GM19397 (cell line): ENCODE results near the gene SP140.
"Not testable (repeated sequence)": the region's sequence is repeated elsewhere in the genome, so short reads cannot be mapped to it uniquely, and the experiment has no call there.

ENCODE experiments used
- ATAC-seq: cut with Tn5 transposase; IDR thresholded peaks from one replicate; pipeline ENCODE4 v1.9.1; 2021; ENCODE audit warnings: mild to moderate bottlenecking, moderate library complexity; ENCODE audit not compliant: unreplicated experiment

SP140 gene

DNA sequence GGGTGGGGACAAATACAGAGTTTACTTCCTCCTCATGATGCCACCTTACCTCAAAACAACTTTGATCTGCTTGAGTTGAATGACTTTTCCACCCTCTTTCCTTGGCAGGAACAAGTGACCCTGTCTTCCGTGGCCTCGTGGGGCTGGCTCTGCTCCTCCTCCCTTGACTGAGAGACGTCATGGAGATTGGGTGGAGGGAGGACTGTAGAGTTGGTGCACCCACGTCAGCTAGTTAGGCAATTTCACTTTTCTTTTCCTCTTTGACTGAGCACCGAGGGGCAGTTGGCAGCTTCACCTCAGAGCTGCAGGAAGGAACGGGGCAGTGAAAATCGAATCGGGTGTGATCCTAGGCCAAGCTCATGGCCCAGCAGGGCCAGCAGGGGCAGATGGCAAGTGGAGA is at the start of gene SP140:
SP140 (plus strand) TSS at position 251 of the 400 bp plus-strand sequence; CDS start at position 360, 109 bp downstream.
- peak; percentile 66 for ATAC-seq

DNA sequence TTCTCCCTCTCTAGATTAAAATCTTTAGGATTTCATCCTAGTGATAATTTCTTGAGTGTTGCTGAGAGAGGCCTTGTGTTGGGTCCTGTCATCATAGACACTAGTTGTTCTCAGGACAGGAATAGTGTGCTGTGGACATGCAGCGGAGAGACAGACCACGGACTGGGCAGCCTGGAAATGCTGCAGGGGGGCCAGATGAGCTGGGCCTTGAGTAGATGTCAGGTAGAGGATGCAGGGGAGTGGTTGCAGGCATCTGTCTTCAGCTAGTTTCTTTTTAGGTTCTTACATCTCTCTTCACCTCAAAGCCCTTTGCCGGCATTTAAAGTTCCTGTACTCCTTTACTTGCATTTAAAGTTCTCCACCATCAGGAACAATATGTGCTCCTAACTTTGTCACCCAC is 48.5 kb upstream of the SP140 start:
- no peak for ATAC-seq

DNA sequence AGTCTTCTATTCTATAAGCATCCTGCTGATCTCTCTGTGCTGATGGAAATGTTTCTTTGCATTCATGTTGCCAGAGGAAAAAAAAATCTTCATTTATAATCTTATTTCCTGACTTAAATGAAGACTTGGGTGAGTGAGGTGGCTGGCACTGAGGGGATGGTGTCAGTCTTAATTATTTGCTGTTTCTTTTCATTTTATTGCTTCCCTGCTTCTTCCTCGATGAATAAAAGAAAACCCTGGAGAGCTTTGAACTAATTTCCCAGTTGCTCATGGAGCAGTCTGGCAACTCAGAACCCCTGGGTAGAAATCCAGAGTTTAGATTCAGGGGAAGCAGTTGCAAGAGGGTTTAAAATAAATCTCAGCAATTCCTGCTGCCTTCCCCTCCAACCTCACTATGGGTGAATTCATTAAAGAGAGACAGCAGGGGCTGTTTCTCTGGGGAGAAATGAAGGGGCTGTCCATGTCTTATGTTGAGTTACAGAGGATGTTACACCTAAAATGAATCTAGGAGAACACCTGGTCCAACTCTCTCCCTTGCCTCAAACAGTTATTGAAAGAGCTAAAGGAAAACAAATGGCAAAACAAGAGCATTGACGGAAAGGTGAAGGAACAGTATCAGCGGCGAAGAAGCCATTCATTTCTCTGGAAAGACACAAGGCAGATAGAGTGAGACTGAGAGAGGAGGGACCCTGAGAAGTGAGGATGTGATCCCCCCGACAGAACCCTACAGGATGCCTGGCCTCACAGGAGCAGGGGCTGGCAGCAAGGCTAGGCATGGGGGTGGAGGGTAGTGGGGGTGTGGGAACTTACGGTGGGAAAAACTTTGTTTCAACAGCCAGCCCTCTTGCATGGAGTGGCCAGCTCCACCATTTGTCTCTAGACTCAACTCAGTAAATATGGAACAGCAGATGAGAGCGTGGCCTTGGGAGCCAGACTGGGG is 46.7 kb upstream of the SP140 start:
- no peak for ATAC-seq

DNA sequence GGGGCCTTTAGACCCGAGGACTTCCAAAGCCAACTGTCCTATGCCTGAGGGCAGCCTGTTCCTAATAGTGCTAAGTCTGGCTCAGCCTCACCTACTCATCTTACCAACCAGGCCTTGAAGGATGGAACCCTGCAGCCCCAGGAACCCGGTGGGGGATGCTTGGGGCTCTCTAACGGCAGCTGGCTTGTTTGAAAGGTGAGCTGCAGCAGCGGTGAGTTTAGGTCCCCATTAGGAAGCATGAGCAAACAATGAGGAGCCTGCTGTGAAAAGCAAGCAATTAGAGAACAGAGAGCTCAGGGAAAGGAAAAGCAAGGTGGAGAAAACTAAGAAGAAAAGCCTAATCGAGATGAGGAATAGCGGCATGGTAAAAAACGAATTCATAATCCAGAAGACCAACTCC is 45.6 kb upstream of the SP140 start:
- ATAC-seq: no peak

DNA sequence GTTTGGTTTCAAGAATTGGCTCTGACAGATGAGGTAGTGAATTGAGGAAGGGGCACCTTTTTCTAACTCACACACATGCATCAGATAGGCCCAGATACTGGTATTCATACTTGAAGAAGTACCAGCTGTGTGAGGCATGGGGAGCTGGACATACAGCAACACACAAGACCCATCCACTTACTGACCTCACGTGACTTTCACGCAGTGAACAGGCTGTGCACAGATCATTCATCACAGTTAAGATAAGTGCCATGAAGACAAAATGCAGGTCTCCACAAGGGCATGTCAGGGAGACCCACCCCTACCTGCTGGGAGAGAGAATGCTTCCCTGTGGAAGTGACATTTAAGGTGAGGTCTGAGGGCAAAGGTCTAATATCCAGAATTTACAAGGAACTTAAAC is 44.3 kb upstream of the SP140 start:
- no peak for ATAC-seq

DNA sequence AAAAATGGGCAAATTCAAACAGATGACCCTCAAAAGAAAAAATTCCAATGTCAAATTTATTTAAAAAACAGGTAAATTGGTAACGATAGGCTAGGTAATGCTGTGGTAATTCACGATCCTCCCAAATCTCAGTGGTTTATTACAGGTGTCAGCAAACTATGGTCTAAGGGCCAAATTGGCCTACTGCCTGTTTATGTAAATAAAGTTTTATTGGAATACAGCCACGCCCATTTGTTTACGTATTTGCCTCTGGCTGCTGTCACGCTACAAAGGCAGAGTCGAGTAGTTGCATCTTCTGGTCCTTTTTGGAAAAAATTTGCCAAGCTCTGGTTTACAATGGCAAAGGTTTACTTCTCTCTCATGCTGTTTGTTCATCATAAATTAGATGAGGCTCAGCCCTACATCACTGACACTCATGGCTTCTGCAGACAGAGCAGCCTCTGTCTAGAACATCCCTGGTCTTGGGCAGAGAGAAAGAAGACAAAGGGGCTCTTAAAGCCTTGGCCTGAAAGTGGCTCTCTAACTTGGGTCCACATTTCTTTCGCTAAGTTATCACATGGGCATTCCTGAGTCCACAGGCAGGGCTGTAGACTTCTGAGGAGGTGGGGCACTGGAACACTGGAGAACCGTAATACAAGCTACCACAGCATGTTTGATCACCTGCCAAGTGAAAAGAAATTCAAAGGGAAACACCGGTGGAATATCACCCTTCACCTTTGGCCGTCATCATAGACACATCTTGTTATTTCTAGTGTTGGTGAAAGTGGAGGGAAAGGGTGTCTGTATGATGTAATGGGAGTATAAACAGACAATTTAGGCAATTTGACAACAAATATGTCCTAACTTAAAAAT is 40.6 kb upstream of the SP140 start:
- no peak for ATAC-seq

DNA sequence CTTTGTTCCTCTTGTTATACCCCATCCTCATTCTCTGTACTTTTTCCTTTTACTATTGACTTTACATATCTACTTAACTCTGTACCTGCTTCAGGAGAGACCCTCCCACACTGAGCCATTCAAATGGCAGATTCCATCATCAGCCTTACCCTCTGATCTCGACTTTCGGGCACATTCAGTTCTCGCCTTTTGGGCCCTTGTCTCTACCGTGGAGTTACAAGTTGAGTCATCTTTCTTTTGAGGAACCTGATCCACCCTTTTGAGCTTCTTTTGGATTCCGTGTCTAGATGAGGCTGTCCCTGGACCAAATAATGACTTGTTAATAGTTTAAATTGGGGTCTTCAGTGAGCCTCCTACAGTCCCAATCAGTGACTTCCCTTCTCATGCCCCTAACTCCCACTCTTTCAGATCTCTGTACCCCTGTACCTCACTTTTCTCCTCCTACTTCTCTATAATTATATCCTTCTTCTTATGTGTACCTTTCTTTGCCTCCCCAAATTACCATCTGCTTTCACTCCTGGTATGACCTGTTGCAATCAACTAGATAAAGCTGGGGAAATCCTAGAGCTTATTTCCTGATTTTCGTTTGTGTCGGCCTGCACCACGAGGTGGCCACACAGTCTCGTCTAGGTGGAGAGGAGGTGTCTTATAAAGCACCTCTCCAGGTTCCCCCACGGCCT is 23.0 kb upstream of the SP140 start:
- peak; percentile 48 for ATAC-seq

DNA sequence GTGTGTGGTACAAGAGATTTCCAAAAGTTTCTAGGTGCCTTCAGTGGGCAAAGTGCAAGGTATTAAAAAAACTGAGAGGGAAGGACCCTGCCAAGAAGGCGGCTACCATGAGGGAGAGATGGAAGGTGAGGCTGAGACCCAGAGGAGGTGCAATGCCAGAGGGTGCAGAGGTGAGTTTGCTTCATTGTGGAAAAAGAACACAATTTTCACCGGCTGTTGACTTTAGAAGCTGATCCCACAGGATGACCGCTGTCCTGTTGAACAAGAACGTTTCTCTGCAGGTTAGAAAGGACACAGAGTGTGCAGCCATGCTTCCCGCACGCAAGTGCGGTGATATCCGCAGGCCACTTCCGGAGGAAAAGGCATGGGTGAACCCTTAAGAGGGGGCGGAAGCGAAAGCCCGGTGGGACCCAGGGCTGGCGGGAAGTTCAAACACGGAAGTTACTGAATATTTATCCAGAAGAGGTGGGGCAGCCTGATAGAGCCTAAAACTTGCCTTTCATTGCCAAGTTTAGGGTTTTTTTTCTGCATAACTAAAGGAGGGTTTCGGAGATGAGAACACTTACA is 22.3 kb upstream of the SP140 start:
- peak; percentile 49 for ATAC-seq

DNA sequence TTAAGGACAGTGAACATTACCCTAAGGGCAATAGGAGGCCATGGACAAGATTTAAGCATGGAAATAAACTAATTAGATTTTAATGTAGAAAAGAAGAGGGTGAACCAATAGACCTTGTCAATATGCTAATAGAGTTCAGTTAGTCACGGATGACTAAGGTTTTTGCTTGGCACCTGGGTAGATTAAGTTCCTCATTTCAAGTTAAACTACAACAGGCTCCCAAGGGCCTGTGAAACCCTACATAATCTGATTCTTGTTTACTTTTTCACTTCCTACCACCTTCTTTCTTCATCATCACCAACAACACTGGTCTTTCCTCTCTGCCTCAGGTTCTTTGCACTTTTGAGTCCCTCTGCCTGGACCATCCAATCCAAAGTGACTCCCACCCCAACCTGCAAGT is 20.5 kb upstream of the SP140 start:
- ATAC-seq: peak; percentile 44

DNA sequence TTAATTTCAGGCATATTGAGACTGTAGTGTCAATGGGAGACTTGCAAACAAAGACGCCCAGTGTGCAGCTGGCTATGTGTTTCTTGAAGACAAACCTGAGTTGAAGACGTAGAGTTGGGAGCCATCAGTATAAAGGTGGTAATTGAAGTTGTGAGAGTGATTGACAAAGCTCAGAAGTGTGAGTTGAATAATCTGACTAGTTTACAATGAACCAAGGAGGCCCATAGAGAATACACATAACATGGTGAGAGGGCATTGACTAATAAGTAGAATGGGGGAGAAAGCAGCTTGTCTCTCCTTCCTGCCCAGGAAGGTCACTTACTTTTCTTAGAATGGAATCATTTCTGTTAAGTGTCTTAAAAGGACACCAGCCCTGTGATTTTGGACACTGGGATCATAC is 19.8 kb upstream of the SP140 start:
- no peak for ATAC-seq

DNA sequence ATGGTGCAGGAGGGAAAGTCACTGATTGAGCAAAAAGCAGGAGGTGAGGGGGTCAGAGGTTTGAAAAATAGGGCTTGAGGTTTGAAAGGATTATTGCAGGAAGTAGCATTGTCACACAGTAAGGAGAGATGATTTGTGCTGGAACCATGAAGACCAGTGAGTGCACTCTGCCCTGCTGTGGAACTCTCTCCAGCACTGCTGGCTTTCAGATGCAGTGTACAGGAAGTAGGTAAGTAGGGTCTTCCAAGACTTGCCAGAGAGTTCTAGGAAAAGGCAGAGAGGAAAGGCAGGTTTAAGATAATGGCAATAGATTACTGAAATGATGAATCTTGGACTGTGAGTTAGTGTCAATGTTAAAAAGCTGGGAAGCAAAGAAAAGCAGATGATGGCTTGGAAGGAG is 17.0 kb upstream of the SP140 start:
- ATAC-seq: no peak

DNA sequence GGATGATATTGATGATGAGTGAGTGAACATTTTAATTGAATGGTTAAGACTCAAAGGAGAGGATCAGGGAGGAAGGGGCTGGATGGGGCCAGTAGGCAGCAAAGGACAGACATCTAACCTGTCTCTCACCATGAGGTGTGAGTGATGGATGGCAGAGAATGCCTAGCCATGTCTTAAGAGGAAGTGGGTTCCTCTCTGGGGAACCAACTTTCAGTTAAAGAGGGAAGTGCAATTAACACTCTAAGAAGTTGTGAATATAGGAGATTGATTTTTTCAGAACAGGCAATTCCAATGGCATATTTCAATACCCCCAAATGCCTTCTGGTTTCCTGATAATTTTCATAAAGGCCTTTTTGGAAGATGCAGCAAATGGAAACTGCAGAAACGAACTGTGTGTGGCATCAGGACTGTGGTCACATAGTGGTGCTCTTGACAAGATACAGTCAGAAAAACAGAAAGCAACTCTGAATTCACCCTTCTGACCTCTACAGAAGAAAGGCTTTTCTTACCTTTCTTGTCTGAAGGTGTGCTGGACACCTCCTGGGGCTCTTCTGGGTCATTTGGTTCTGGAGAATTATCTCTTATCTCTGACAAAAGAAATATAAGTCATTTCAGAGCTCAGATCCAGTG is 16.0 kb upstream of the SP140 start:
- peak; percentile 45 for ATAC-seq

DNA sequence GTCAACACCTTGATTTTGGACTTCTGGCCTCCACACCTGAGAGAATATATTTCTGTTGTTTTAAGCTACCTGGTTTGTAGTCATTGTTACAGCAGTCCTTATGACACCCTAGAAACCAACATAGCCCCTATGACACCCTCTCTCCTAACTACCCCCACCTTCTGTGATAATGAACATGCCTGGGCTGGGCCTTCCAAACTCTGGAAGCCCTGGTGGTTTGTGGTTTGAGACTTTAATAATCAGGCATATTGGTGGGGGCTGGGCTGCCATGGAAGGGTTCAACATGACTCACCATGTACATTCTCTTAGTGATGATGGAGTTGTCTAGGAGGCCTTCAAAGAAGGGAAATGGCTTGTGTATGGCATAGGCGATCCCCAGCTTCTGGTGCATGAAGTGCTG is 9.0 kb upstream of the SP140 start:
- no peak for ATAC-seq

DNA sequence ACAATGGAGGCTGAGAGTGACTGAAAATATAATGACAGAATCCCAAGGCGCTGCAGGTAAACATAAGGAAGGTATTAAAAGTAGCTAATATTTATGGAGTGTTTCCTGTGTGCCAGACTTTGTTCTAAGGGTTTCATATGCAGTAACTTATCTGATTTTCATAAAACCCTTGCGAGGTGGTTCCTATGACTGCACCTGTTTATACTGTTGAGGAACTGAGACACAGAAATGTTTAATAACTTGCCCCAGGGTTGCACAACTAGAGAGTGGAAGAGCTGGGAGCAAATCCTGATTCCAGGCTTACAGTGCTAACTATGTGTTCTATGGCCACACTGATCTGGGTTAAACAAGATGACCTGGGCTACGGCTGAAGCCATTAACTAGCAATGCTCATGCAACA is 8.1 kb upstream of the SP140 start:
- no peak for ATAC-seq

DNA sequence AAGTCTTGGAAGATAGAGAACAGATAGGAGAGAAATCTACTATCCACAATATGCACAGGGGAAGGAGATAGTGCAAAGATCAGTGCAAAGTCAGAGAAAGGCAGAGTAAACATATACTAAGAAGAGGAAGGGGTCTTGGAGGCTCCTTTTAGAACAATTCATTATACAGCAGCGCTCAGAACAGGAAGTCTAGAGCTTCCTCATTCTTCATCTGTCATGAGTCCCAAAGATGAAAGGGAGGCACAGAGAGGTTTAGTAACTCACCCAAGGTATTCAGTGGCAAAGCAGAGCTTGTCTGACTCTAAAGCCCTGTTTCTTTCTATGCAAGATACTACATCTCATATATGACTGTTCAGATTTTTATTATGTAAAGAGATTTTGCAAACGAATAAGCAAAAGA is 7.1 kb upstream of the SP140 start:
- no peak for ATAC-seq

DNA sequence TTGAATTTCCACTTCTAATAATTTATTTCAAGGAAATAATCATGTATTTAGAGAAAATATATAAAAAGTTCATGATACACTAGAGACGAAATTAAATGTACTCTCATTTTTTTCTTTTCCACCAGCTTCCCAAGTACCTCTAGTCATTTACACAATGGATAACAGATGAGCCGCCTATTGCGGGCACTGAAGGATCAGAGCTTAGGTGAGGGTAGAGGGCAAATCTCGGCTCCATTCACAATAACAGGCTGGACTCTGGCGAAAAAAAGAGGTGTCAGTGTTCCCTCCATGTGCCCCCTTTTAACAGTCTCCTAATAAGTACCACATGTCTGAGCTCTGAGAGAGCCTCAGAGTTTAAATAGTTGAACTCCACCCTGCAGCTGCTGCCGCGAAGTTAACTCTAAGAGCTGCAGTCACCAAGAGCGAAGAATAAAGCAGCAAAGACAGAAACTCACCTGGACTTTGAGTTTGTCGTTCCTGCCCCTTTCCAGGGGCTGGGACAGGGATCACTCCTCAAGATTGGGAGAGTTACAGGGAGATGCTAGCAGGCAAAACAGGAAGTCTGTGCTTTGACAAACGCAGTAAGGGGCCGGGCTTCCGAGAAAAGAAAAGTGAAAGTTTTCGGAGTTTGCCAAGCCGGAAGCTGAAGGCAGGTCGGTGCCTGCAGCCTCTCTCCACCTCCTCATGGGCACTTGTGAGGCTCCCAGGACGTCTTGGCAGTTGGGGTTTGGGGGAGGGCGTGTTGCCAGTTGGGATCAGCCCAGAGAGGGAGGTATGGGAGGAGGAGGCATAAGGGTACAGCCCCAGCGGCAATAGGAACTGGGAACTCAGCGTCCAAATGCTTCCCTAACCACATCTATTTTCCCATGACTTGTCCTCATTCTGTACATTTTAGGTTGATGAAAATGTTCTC is 5.9 kb upstream of the SP140 start, which contains the start of gene SP110:
SP110 (minus strand) TSS at position 566 of the 913 bp plus-strand sequence. CDS start 3,057 bp downstream, outside the sequence.
- ATAC-seq: peak; percentile 82

DNA sequence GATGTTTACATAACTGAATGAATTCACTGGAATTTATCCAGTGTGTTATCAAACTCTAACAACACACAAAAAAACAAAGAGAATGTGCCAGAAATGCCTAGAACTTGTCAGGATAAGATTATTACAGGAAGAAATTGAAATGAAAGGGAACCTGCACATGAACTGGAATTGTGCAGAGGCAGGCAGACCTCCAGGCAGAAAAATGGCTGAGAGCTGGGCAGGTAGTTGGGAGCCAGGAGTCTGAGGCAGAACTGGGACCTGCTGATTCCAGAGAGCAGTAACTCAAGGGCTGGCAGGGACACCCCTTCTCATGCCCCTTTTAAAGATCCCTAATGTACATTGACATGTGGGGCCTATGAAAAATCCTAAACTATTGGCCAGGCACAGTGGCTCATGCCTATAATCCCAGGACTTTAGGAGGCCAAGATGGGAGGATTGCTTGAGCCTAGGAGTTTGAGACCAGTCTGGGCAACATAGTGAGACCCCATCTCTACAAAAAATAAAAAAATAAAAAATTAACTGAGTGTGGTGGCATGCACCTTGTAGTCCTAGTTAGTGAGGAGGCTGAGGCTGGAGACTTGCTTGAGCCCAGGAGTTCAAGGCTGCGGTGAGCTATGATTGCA is 5.1 kb upstream of the SP140 start:
- ATAC-seq: no peak

DNA sequence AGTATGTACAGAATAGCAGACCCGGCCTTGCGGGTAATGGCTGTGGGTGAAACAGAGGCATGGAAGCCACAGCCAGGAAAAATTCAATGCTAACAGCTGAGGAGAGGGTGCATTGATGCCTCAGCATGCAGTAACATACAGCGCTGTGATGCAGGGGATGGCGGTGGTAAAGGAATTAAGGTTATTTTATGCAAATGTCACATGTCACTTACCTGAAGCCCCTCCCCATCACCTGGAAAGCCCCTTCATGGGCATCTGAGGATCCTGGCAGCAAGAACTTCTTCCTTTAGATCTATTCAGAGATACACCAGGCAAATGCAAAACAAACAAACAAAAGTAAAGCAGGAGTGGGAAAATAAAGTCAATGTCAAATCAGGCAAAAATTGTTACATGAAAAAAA is 4.0 kb upstream of the SP140 start:
- no peak for ATAC-seq

DNA sequence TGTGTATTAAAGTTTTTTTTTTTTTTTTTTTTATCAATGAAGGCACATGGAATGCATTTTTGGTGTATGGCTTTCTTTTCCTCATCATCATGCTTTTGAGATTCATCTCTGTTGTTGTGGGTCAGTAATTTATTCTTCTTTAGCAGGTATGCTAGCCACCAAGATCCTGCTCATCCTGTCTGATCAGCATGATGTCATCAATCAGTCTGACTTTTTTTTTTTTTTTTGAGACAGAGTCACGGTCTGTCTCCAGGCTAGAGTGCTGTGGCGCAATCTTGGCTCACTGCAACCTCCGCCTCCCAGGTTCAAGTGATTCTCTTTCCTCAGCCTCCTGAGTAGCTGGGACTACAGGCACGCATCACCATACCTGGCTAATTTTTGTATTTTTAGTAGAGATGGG is 2.7 kb upstream of the SP140 start:
- not testable (repeated sequence) for ATAC-seq
